Fibroblast of skin of right quadriceps (primary cell): ENCODE results near the gene TTLL13.
"Not testable (repeated sequence)": the region's sequence is repeated elsewhere in the genome, so short reads cannot be mapped to it uniquely, and the experiment has no call there.

ENCODE experiments used
- DNase-seq: peaks from one replicate; pipeline ENCODE4 v3.0.0-alpha.2; 2013

The TTLL13 gene

DNA sequence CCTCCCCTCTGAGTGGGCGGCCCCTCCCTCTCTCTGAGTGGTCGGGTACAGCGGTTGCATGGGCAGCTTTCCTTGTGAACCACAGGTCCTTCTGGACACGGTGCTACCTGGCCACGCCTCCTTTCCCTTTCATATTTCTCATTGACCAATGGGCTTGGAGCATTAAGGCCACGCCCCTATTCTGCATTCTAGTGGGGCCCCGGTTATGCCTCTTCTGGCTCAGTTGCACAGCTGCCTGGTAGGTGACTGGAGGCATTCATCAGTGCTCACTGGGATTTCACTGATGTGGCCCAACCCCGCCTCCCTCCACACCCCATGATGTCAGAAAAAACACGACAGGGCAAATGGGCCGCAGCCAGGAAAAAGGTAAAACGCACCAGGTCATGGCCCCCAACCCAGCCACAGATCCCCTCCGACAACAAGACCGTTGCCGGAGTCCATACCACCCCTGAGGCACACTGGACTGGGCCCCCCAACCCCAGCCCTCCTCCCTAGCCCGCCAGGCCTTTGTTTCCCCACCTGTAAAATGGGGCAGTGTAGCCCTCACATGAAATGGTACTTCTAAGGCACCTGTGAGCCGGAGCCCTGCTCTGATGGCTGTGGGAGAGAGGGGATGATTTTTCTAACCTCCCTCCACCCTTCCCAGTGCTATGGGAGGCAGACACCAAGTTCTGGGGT lies 42.5 kb downstream of the TTLL13 start:
- peak; percentile 11 for DNase-seq

DNA sequence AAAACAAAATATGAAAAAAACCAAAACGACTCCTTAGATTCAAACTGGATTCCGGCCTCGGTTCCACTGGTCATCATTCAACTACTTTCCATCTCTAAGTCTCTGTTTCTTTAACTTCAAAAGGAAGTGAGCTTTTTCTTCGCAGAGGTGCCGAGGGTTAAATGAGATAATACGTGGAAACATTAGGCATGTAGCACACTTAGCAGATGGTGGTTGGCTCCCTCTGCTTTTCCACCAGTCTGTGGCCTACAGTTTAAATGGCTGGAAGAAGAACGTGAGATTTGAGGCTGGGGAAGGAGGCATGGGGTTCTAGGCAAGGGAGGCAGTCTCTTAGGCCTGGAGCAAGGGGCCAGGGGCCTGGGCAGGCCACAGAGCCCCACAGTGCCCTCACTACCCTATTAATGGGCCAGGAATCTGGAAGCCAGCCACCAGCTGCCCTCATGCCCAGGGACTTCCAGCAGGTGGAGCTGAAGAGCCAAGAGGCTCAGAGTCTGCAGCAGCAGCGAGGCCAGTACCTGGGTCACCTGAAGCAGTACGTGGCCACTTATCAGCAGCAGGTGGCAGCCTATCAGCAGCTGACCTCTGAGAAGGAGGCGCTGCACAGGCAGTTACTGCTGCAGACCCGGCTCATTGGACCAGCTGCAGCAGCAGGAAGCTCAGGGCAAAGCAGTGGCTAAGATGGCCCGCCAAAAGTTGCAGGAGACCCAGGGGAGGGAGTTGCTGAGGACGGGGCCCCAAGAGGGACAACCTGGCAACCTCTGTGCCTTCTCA lies 43.9 kb downstream of the TTLL13 start:
- peak; percentile 31 for DNase-seq

DNA sequence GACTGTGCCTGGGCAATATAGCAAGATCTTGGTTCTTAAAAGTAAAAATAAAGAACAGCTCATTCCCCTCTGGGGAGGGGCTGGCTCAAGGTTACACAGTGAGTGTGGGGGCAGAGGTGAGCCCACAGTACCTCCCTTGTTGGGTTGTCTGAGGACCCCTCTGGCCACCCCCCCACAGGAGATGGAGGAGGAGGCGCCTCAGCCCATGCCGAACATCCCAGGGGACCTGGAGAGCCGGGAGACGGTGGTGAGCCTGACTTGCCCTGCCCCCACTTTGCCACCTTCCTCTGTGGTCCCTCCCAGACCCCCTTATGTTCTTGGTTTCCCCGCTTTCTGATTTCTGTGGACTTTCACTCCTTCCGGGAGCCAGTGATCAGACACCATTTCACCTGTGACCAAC lies 44.8 kb downstream of the TTLL13 start:
- DNase-seq, result no peak

DNA sequence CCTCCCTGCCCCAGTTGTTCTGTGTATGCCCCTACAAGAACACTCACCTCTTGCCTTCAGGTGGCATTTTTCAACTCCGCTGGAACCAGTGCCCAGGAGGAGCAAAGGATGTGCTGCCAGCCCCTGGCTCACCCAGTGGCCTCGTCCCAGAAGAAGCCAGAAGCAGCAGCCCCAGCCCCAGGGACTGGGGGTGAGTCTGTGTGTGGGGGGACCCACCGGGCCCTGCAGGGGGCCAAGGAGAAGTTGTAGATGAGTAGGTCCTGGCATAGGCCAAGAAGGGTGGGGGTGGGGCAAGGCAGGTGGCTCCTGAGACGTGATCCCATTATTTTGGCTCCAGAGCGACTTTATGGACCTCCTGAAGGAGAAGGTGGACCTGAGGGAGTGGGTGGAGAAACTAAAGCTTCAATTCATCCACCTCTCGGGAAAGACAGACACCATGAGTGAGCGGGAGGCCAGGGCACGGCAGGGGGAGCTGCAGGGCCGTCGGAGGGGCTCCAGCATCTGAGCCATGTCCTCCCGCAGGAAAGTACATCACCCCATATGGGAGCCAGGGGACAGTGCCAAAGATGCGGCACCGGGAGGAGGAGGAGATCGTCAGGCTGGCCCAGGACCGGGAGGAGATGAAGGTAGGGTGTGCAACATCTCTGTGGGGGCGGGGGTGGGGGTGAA lies 45.4 kb downstream of the TTLL13 start:
- no peak for DNase-seq

DNA sequence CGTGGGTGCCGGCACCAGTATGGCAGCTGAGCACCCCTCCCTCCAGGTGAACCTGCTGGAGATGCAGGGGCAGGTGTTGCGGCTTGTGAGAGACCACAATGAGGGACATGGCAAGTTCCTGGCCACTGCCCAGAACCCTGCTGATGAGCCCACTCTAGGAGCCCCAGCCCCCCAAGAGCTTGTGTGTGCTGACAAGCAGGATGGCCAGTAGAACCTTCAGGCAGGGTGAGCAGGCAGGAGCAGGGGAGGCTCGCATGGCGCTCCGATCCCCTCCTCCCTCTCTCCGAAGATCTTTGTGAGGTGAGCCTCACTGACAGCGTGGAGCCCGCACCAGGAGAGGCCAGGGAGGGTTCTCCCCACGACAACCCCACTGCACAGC lies 45.9 kb downstream of the TTLL13 start:
- no peak for DNase-seq

DNA sequence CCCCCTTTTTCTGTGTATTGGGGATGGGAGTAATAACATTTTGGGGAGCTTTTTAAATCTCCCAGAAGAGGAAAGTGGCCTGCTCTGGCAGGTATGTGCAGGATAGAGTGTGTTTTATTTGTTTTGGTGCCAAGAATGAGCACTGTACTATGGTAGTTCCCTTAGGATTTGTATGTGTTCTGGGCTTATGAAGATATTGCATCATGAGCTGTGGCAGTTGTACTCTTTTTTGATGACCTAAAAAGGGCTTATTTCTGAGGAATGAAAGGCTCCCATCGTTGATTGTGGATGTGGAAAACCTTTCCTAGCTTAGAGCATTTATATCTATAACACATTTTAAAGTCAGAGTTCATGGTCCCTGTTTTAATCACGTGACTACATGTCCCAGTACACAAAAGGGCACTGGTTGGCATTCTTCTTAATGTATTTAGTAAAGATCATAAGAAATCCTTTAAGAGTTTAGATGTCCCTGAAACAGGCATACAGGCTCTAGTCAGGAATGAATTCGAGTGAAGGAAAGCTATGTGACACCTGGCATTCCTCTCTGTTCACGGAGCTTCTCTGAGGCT lies 47.0 kb downstream of the TTLL13 start:
- DNase-seq, result peak; percentile 13

DNA sequence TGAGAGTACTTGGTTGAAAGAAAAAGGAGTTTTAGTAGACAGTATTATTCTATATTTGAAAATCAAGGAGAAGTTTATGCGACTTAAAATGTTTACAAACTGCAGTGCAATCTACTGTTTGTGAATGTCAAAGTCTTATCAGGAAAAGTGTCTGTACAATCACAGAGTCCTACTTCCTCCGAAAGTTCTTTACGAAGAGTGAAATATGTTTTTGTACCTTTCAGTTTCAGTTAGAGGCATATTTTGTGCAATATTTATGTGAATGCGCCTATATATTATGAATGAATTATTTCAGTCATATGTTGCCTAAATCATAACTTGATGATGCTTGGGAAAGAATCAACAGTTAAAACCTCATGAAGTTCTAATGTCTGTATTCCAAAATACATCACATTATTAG lies 47.7 kb downstream of the TTLL13 start:
- DNase-seq, result no peak

DNA sequence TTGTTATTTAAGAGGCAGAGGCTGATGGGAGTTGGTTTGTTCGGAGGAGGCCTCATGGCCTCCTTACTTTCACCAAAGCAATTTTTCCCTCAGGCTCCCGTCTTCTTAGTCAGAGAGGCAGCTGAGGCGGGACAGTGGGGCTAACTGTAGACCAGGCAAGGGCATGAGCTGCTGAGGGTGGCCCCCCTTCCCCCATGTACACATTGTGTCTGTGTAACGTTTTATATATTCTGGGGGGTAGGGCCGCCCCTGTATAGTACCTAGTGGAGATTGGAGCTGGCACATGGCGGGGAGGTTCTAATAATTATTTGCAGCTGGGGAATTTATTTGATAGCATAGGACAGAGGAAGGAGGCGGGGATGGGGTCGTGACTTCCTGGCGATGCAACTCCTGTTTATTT lies 51.2 kb downstream of the TTLL13 start:
- DNase-seq, result no peak

DNA sequence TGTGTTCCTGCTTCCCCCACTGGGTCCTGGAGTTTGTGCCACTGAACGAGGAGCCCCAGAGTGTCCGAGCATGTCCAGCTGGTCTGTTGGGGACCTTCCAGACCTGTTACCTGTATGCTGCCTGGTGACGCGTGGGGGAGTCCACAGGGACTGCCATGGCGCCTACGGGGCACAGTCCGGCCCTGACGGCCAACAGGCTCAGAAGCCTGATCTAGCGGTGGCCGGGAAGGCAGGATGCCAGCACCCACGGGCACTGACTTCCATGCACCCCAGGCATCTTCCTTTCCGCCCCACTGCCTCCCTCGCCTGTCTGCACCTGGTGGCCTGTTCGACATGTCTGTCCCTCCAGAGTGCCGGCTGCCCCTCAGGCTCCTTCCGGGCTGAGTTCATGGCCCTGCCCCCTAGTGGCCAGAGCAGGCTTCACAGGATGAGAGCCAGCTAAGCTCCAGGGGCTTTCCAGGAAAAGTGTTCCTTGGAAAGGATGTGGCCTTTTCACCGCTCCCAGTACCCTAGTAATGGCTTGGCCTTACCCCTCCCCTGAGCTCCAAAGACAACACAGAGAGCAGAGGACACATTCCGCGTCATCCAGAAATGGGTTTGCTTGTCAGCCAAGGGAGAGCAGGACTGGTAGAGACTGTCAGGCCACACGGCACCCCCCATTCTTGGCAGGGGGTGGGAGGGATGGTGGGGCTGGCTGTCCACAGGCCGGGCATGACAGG lies 51.8 kb downstream of the TTLL13 start:
- DNase-seq, result peak; percentile 39

DNA sequence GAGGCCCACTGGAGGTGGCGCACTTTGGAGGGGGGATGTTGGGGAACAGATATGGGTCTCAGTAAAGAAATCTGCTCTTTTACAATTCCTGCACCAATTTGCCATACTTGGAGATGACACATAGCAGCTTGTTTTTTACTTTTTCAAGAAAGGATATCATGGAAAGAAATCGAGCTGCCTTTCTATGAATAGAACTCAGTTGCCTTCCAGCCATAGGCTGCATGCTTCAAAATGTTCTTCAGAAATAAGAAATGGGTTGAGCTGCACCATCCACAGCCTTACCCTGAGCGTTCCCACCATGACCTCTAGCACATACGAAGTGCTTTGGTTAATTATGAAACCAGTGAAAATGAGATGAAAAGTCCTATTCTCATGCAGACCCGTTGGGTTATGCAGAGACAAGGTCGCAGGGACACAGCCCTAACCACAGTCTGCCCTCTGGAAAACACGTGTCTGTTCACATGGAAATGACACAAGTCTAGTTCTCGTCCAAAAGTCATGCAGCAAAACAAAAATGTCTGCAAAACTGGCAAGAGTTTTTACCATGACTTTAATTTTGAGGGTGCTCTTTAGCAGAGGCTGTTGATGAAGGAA lies 52.4 kb downstream of the TTLL13 start:
- DNase-seq, result no peak

DNA sequence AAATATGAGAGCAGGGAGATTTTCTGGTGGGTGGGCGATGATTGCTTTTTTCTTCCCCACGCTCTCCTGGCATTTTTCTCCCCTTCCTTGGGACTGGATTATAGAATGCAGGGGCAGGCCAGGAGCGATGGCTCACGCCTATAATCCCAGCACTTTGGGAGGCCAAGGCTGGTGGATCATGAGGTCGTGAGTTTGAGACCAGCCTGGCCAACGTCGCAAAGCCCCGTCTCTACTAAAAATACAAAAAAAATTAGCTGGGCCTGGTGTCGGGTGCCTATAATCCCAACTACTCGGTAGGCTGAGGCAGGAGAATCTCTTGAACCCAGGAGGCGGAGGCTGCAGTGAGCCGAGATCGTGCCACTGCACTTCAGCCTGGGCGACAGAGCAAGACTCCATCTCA lies 56.0 kb downstream of the TTLL13 start:
- DNase-seq, result not testable (repeated sequence)

DNA sequence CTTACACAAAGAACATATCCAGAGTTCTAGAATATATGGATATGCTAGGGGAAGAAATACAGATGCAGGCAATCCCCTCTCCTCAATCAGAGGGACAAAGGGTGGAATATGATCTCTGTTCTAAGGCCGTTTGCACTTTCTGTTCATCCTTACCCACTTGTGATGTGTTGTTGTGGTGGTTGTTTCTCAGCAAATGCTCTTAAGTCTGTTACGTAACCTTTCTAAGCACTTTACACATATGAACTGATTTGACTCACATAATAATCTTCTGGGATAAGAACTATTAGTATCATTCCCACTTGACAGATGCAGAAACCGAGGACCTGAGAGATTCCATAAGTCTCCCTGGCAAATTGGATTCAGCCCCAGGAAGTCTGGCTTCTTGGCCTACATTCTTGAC lies 56.6 kb downstream of the TTLL13 start:
- DNase-seq, result no peak

DNA sequence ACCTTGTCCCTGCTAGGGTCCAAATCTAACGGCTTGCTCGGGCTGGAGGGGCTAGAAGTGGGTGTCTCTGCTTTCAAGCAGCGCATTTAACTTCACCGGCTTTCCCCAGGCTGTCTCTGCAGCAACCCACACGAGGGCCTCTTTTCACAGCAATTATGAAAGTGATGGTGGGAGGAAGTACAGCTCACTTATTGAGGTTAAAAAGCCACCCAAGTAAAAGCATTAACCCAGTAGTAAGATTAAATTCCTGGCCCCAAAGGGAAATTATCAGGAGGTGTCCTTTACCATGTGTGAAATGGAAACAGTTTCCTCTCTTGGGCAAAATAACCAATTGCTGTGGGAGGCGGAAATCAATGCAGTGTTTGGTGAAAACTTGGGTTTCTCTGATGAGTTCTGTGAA lies 57.2 kb downstream of the TTLL13 start:
- no peak for DNase-seq

DNA sequence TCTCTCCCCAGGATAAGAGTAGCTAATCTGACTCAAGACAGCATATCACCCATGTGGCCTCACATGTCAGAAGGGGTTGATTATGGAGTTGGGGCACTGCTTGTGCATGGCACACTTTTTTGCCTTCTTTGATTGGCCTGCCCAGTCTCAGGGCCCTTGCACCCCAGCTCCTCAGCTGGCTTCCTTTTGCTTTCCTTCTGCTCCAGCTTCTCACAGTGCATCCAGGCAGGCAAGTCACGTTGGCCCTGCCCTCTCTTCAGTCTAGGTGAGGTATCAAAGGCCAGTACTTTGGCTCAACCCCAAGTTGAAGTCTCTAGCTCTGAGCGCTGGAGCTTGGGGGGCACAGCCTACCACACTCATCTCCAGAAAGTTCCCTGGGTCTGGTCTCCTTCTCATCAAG lies 58.3 kb downstream of the TTLL13 start:
- no peak for DNase-seq

DNA sequence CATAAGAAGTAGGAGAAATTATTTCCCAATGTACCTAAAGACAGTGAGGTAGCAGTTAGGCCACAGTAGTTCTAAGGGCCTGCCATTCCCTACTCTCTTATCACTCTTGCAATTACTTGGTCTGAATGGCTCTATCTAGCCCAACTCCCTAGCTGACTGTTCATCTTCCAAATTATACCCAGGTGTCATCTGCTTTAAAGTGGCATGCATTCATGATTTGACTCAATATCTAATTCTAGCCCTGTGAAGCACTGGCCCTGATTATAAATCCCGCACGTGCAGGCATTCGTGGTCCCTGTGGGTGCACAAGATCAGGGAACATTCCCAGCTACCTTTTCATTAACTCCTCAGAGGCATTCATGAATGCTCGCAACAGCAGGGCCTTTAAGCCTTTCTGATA lies 59.7 kb downstream of the TTLL13 start:
- DNase-seq, result no peak
